ENCODE results near the gene PTPRF.
"Not testable (repeated sequence)": the region's sequence is repeated elsewhere in the genome, so short reads cannot be mapped to it uniquely, and the experiment has no call there.

PTPRF gene

DNA sequence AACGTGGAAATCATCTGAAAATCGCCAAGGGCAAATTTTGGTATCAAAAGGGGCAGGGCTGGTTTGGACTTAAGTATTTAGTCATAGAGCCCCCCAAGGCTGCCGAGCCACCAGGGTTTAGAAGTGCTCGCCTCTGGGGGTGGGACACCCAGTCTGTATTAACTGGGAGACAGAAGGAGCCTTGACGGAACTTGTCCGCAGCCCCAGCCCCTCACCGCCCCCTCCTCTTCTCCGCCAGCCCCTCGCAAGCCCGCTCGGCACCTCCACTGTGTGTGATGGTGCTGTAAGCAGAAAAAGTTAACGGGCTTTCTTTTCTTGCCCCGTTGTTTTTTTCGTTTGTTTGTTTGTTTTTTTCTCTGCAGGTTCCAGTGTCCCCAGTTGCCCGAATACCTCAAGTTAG lies 81.7 kb downstream of the PTPRF start:
- no peak for DNase-seq

DNA sequence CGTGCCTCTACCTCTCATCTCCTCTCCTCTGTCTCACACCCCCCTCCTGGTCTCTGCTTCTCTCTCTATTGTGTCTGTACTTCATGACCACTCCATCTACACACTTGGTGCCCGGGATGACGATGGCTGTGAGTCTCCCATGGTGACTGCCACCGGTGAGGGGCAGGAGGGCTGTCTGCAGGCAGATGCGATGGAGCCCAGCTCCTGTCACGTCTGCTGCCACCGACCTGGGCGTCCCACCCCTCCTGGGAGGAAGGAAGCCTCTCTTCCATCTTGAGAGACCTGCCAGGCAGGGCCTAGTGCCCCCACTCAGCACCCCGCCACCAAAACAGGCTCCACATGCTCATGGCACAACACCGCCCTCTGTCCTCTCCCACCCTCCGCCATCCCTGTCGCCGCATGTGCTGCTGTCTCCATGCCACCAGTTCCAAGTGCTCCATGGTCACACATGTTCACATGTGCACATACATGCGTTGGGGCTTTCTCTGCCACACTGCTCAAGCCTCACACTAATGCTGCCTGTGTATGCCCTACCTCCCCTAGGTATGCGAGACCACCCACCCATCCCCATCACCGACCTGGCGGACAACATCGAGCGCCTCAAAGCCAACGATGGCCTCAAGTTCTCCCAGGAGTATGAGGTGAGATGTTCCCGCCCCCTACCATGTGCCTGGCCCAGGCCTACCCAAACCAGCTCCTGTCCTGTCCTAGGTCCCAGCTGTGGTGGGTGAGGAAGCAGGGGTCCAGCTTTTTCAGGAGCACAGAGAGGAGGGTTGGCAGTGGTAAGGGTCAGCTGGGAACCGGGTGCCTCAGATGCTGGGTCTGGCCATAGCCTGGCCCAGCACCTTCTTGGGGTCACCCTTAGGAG lies 82.6 kb downstream of the PTPRF start:
- no peak for DNase-seq

DNA sequence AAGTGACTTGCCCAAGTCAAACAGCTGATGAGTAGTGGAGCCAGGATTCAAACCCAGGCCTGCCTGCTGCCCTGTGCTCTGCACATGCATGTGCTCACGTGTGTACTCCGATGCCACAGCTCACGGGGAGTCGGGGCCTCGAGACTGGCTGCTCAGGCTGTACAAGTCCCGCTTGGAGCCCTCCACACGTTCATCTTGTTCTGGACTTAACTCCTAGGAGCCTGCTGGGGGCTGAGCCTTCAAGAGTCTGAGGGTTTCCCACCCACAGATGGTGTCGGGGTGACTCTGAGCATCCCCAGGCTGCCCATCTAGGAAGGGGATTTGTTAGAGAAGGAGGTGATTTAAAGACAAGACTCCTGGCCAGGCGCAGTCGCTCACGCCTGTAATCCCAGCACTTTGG lies 83.5 kb downstream of the PTPRF start:
- DNase-seq, result no peak

DNA sequence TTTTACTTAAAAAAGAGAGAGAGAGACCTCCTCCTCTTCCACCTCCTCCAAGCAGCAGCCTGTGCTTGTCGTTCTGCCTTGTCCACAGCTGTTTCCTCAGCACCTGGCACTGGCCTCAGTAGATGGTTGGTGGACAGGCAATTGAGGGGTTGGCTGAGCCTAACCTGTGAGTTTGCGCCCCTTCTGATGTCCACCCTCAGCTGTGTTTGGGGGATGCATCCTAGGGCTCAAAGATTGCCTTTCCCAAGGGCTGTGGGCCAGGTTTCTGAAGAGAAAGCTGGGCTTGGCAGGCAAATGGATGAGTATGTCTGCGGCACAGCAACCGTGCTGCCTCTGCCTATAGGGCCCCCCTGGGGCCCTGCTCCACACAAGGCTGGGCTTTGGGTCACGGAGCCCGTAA lies 84.2 kb downstream of the PTPRF start:
- DNase-seq, result no peak

DNA sequence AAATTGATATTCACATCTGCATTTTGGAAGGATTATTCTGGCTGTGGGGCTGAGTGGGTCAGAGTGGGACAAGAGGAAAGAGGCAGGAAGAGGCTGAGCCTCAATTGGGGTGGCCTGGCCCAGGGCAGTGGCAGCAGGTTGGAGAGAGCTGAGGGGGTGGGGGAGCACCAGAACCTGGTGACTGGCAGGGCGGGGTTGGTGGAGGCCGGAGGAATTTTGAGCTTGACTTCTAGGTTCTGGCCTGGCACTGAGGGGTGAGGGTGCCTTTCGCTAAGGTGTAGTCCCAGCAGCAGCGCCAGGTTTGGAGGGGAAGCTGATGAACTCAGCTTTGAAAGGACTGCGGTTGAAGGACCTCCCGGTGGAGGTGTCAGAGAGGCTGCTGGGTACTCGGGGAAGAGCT lies 85.7 kb downstream of the PTPRF start:
- no peak for DNase-seq

DNA sequence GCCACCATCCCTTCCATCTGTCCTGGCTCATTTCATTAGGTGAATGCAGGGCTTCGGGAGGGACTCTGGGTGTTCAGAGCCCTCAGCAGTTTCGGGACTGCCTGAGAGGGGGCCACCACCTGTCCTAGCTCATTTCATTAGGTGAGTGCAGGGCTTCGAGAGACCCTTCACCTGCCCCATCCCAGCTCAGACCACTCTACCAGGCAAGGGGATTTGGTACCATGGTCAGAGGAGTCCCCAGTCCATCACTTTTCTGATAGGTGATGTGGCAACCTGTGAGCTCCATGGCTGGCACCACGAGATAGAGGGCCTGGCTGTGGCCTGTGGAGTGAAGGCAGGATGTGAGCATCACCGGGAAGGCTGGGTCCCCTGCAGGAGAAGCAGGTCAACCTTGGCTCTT lies 86.3 kb downstream of the PTPRF start:
- DNase-seq, result no peak

DNA sequence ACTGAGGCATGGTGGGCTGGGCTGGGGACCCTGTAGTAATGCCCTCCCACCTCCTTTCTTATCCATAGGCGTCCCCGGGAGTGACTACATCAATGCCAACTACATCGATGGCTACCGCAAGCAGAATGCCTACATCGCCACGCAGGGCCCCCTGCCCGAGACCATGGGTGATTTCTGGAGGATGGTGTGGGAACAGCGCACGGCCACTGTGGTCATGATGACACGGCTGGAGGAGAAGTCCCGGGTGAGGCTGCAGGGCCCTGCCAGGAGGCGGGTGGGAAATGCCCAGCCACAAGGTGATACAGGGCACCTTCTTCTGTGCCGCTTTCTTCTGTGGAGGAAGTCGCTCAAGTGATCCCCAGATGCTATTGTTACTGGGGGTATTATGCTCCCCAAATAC lies 87.0 kb downstream of the PTPRF start:
- no peak for DNase-seq

DNA sequence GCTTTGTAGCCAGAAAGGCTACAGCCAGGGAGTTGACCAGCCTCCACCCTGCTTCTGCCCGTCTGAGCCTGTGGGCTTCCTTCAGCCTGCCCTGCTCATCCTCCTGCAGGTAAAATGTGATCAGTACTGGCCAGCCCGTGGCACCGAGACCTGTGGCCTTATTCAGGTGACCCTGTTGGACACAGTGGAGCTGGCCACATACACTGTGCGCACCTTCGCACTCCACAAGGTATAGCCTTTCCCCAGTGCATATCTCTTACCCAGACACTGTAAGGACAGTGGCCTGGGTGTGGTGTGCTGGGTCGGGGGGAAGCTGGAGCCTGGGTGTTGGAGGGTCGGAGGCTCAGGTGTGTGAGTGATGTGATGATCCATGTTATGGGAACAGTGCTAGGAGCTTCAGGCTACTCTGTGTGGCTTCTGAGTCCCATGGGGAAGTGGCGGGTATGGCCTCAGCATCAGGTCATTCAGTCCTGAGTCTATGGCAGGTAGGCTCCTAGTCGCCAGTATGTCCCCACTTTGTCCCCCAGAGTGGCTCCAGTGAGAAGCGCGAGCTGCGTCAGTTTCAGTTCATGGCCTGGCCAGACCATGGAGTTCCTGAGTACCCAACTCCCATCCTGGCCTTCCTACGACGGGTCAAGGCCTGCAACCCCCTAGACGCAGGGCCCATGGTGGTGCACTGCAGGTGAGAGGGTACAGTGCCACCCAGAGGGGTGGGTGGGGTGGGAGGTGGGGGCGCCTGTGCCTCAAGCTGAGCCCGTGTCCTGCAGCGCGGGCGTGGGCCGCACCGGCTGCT lies 88.0 kb downstream of the PTPRF start:
- DNase-seq, result no peak

DNA sequence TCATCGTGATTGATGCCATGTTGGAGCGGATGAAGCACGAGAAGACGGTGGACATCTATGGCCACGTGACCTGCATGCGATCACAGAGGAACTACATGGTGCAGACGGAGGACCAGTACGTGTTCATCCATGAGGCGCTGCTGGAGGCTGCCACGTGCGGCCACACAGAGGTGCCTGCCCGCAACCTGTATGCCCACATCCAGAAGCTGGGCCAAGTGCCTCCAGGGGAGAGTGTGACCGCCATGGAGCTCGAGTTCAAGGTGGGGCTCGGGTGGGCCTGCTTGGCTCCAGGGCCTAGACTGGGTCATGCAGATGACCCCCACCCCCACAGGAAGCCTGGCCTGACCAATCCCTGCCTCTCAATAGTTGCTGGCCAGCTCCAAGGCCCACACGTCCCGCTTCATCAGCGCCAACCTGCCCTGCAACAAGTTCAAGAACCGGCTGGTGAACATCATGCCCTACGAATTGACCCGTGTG lies 88.7 kb downstream of the PTPRF start:
- no peak for DNase-seq

DNA sequence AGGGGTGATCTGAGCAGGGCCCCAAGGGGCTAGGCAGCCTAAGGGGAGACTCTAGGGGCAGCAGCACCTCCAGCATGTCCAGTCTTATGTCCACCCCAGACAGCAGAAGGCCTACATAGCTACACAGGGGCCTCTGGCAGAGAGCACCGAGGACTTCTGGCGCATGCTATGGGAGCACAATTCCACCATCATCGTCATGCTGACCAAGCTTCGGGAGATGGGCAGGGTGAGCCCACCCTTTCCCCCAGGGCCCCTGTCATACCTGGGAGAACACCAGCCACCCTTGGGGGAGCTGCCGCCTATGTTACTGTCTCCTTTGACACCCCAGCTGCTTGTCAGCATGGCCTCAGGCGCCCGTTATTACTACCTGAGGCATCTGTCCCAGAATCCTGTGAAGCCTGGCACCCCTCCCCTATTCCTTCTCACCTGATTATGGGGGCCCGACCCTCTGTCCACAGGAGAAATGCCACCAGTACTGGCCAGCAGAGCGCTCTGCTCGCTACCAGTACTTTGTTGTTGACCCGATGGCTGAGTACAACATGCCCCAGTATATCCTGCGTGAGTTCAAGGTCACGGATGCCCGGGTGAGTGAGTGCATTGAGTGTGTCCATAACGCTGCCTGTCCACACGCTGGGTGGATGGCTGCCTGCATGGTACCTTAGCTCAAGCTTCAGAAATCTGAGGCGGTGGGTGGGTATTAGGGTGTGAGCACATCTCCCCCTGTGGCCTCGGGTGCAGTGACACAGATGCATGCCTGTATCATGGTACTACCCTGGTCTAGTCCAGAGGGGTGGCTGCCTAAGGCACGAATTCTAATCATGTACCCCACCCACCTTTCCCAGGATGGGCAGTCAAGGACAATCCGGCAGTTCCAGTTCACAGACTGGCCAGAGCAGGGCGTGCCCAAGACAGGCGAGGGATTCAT lies 89.6 kb downstream of the PTPRF start:
- no peak for DNase-seq

DNA sequence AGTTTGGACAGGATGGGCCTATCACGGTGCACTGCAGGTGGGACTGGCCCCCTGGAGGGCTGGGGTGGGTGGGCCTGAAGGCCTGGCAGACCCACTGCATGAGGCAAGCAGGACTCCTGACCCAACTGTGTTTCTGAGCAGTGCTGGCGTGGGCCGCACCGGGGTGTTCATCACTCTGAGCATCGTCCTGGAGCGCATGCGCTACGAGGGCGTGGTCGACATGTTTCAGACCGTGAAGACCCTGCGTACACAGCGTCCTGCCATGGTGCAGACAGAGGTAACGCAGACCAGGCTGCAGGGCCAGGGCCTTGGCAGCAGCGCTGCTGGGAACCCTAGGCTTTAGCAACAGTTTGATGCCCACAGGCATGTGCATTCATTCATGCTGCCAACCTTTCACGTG lies 90.3 kb downstream of the PTPRF start:
- DNase-seq, result no peak

DNA sequence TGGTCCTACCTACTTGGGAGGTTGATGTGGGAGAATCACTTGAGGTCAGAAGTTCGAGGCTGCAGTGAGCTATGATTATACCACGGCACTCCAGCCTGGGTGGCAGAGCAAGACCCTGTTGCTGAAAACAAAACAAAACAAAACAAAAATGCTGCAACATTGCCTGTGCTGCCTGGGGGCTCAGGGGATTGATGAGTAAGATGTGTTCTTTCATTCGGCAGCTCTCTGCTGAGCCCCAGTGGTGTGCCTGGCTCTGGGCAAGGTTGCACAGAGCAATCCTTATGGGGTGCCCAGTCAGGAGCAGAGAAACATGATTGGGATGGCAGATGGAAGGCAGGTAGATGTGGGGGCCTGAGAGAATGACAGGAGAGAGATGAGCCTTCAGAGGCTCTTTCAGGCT lies 90.7 kb downstream of the PTPRF start:
- no peak for DNase-seq

DNA sequence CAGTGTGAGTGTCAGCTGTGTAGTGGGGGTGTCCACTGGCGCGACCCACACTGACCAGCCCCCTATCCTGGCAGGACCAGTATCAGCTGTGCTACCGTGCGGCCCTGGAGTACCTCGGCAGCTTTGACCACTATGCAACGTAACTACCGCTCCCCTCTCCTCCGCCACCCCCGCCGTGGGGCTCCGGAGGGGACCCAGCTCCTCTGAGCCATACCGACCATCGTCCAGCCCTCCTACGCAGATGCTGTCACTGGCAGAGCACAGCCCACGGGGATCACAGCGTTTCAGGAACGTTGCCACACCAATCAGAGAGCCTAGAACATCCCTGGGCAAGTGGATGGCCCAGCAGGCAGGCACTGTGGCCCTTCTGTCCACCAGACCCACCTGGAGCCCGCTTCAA lies 91.2 kb downstream of the PTPRF start:
- no peak for DNase-seq

DNA sequence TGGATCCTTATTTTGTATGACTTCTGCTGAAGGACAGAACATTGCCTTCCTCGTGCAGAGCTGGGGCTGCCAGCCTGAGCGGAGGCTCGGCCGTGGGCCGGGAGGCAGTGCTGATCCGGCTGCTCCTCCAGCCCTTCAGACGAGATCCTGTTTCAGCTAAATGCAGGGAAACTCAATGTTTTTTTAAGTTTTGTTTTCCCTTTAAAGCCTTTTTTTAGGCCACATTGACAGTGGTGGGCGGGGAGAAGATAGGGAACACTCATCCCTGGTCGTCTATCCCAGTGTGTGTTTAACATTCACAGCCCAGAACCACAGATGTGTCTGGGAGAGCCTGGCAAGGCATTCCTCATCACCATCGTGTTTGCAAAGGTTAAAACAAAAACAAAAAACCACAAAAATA lies 91.8 kb downstream of the PTPRF start:
- DNase-seq, result no peak

DNA sequence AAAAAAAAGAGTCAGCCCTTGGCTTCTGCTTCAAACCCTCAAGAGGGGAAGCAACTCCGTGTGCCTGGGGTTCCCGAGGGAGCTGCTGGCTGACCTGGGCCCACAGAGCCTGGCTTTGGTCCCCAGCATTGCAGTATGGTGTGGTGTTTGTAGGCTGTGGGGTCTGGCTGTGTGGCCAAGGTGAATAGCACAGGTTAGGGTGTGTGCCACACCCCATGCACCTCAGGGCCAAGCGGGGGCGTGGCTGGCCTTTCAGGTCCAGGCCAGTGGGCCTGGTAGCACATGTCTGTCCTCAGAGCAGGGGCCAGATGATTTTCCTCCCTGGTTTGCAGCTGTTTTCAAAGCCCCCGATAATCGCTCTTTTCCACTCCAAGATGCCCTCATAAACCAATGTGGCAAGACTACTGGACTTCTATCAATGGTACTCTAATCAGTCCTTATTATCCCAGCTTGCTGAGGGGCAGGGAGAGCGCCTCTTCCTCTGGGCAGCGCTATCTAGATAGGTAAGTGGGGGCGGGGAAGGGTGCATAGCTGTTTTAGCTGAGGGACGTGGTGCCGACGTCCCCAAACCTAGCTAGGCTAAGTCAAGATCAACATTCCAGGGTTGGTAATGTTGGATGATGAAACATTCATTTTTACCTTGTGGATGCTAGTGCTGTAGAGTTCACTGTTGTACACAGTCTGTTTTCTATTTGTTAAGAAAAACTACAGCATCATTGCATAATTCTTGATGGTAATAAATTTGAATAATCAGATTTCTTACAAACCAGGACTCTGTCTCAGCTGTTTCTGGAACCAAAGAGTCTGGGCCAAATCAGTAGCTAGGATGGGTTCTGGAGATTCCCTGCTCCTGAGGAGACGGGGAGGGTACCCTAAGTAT lies 92.5 kb downstream of the PTPRF start:
- no peak for DNase-seq

DNA sequence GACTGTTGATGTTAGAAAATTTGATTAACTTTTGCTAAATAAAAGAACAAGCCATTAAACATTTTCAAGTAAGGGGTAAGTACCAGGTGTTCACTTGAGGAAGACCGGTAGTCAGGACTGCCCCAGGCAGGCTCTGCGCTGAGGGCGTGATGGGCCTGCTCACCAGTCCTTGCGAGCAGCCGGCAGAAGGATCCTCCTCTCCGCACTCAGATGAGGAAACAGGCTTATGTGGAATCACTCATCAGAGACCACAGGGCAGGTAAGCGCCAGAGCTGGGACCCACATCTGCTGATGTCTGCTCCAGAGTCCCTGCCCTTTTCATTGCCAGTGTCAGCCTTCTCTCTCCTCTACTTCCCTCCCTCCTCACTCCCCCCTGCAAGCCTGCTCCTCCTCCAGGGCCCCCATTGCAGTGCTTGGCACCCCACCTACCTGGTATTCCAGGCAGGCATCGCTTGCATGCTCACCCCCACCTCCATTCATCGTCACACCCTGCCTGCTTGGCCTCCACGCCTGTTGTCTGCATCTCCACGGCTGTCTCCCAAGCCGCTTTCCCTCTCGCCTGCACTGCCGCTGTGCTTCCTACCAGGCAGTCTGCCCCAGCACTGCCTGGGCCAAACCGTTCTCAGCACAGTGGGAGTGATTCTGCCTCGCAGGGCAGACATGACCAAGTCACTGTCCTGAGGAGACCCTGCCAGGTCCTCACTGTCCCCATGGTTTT lies 94.5 kb downstream of the PTPRF start:
- no peak for DNase-seq

DNA sequence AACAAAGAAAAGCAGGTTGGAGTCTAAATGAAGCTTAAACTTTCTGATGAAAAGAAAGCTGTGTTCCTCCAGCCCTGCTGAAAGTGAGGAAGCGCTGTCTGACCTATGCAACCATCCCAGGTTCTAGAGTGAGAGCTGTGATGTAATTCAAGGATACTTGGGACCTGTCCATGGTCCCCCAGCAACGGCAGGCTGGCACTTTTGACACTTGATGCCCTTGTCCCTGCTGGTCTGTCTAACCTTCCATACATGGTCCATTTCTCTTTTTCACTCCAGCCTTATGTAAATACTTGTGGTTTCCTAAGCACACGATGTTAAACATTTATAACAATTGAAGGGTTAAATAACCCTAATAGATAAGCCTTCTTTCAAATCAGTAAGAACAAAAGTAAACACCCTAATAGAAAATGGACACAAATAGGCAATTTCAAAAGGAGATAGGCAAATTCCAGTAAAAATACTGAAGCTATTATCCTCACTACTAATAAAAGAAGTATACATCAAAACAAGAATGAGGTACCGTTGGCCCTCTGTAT lies 101.5 kb downstream of the PTPRF start:
- DNase-seq, result no peak

DNA sequence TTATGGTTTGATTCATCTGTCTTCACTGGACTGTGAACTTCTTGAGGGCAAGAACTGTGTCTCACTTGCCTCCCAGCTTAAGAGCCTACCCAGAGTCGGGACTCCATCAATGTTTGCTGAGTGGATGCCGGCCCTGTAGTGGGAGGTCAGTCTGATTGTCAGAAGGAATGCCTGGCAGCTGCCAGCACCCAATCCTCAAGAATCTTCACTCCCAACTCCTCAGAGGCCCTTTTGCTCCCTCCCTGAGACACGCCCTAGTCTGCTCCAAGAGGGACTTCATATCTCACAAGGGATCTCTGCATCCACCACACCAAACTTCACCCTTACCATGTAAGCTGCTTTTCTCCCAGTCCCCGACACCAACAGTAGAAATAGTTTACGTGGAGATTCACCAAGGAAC lies 104.0 kb downstream of the PTPRF start:
- DNase-seq, result no peak

DNA sequence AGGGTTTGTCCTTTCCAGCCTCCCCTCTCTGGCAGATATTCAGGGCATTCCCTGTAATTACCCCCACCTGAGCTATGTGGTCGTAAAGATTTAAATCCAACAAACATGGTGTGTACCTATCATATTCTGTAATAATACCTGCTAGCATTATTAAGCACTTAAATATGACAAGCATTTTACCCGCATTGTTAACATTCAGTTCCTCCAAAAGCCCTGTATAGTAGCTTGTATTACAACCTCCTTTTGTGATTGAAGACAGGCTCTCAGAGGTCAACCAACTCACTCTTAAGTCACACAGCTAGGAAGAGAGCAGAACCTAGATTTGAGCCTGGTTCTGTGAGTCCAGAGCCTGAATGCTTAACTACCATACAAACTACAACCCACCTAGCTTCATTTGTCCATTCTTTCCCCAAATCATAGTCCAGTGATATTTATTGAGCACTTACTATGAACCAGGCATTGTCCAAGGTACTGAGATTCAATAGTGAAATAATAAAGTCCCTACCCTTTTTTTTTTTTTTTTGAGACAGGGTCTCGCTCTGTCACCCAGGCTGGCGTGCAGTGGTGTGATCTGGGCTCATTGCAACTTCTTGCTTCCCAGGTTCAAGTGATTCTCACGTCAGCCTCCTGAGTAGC lies 105.4 kb downstream of the PTPRF start:
- no peak for DNase-seq

DNA sequence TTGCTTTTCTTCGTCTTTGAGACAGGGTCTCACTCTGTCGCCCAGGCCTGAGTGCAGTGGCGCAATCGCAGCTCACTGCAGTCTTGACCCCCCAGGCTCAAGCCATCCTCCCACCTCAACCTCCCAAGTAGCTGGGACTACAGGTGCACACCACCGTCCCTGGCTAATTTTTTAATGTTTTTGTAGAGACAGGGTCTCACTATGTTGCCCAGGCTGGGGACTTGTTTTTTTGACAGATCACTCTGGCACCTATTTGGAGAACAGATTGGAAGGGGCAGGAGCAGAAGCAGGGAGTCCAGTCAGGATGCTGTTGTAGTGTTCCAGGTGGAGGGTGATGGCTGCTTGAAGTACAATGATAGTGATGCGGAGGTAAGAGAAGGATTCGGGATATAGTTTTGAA lies 106.6 kb downstream of the PTPRF start:
- DNase-seq, result no peak

DNA sequence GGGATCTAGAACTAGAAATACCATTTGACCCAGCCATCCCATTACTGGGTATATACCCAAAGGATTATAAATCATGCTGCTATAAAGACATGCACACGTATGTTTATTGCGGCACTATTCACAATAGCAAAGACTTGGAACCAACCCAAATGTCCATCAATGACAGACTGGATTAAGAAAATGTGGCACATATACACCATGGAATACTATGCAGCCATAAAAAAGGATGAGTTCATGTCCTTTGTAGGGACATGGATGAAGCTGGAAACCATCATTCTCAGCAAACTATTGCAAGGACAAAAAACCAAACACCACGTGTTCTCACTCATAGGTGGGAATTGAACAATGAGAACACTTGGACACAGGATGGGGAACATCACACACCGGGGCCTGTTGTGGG lies 107.7 kb downstream of the PTPRF start:
- DNase-seq, result not testable (repeated sequence)
